ENCODE data around the gene USP17L15. TPM values are rescaled to one million over a fixed set of nuclear protein-coding genes. Genes with fewer than 3 reads are reported as not detected.
"Not testable (repeated sequence)": the region's sequence is repeated elsewhere in the genome, so short reads cannot be mapped to it uniquely, and the experiment has no call there.

Gene USP17L15, protein sequence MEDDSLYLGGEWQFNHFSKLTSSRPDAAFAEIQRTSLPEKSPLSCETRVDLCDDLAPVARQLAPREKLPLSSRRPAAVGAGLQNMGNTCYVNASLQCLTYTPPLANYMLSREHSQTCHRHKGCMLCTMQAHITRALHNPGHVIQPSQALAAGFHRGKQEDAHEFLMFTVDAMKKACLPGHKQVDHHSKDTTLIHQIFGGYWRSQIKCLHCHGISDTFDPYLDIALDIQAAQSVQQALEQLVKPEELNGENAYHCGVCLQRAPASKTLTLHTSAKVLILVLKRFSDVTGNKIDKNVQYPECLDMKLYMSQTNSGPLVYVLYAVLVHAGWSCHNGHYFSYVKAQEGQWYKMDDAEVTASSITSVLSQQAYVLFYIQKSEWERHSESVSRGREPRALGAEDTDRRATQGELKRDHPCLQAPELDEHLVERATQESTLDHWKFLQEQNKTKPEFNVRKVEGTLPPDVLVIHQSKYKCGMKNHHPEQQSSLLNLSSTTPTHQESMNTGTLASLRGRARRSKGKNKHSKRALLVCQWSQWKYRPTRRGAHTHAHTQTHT
- total RNA-seq (2021; ENCODE audit: unreplicated experiment) (not detected), Bru-seq, nascent RNA (not detected), BruChase-seq, experiment 1, labeled RNA remaining after a 6-hour chase (not detected), BruChase-seq, experiment 2, labeled RNA remaining after a 2-hour chase (not detected)
- not detected in 2 replicates for polyA plus RNA-seq (2012)
- long read RNA-seq, result 0 reads

DNA sequence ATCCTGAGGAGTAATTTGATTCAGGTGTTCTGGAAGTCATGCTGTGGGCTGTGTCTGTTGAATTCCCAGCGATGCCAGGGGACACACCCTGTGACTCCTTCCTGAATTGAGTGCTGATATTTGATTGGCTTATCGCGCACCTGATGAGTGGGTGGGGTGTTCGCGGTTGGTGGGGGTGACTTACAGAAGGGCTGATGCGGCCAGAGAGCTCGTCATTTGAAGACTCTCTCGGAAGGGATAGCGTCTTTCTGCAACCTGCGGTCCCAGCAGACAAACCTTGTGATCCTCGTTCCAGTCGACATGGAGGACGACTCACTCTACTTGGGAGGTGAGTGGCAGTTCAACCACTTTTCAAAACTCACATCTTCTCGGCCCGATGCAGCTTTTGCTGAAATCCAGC is at the start of gene USP17L15:
Gene USP17L15, plus strand, starts transcription at position 301 of the 400 bp plus-strand sequence. Its CDS starts 0 bp downstream, at position 301.
- POLR2A ChIA-PET; H3K9me2 ChIP-seq (ENCODE audit: insufficient read depth); H3K4me1 ChIP-seq (ENCODE audit: control insufficient read depth in 1 of 2, insufficient read depth in 2 of 2, low read length in 2 of 2); ATAC-seq; H2AFZ ChIP-seq (ENCODE audit: low read depth, low read length, poor library complexity, severe bottlenecking); intact Hi-C loops (cut with micrococcal nuclease); H3K36me3 ChIP-seq (ENCODE audit: control insufficient read depth in 1 of 2, insufficient read depth in 2 of 2, low read length in 2 of 2); H3K9me3 ChIP-seq (ENCODE audit: control insufficient read depth in 1 of 2, insufficient read depth in 1 of 2, low read depth in 1 of 2, low read length in 2 of 2); H3K9ac ChIP-seq (ENCODE audit: low read length); H3K27ac ChIP-seq (ENCODE audit: low read depth, low read length); BruUV-seq (replicated peaks); H4K20me1 ChIP-seq (ENCODE audit: insufficient read depth); H3K4me2 ChIP-seq (ENCODE audit: low read length); CTCF ChIA-PET; H3K4me3 ChIP-seq (replicated peaks in 1 of 2; ENCODE audit: low read depth in 1 of 2, low read length in 2 of 2); H3K79me2 ChIP-seq (ENCODE audit: insufficient read depth, low read length); DNase-seq (ENCODE audit: low read depth, low spot score); H3K27me3 ChIP-seq (ENCODE audit: insufficient read depth, low read length); RAD21 ChIA-PET (ENCODE audit: low non-redundant PET in 1 of 2, low total read pairs in 2 of 2, uncharacterized antibody in 2 of 2, unreplicated experiment in 2 of 2): not testable (repeated sequence)

DNA sequence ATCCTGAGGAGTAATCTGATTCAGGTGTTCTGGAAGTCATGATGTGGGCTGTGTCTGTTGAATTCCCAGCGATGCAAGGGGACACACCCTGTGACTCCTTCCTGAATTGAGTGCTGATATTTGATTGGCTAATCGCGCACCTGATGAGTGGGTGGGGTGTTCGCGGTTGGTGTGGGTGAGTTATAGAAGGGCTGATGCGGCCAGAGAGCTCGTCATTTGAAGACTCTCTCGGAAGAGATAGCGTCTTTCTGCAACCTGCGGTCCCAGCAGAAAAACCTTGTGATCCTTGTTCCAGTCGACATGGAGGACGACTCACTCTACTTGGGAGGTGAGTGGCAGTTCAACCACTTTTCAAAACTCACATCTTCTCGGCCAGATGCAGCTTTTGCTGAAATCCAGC is 23.8 kb upstream of the USP17L15 start, which contains the start of gene USP17L10:
Gene USP17L10, plus strand, starts transcription at position 301 of the 400 bp plus-strand sequence. Its CDS starts 0 bp downstream, at position 301.
- POLR2A ChIA-PET; H3K9ac ChIP-seq (ENCODE audit: low read length); H3K9me3 ChIP-seq (ENCODE audit: control insufficient read depth in 1 of 2, insufficient read depth in 1 of 2, low read depth in 1 of 2, low read length in 2 of 2); DNase-seq (ENCODE audit: low read depth, low spot score); H3K27ac ChIP-seq (ENCODE audit: low read depth, low read length); H3K79me2 ChIP-seq (ENCODE audit: insufficient read depth, low read length); H3K4me3 ChIP-seq (replicated peaks in 1 of 2; ENCODE audit: low read depth in 1 of 2, low read length in 2 of 2); H2AFZ ChIP-seq (ENCODE audit: low read depth, low read length, poor library complexity, severe bottlenecking); ATAC-seq; BruUV-seq (replicated peaks); intact Hi-C loops (cut with micrococcal nuclease); H3K9me2 ChIP-seq (ENCODE audit: insufficient read depth); H3K27me3 ChIP-seq (ENCODE audit: insufficient read depth, low read length); H3K4me2 ChIP-seq (ENCODE audit: low read length); H3K36me3 ChIP-seq (ENCODE audit: control insufficient read depth in 1 of 2, insufficient read depth in 2 of 2, low read length in 2 of 2); RAD21 ChIA-PET (ENCODE audit: low non-redundant PET in 1 of 2, low total read pairs in 2 of 2, uncharacterized antibody in 2 of 2, unreplicated experiment in 2 of 2); CTCF ChIA-PET; H3K4me1 ChIP-seq (ENCODE audit: control insufficient read depth in 1 of 2, insufficient read depth in 2 of 2, low read length in 2 of 2); H4K20me1 ChIP-seq (ENCODE audit: insufficient read depth): not testable (repeated sequence)

DNA sequence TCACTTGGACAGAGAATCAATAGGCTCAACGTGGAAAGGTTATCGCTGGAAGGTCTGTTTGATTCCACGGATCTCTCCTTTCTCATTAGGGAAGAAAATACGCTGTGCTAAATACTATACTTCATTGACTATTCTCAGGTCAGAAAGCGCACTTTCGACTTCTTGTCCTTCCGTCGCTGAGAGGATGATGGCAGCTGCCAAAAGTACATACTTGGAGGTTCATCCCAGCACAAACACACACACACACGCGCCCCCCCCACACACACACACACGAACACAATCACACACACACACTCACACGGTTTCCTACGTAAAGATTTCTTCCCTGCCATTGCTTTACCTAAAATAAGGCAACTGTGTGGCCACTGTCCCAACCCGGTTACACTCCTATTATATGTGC is 19.5 kb upstream of the USP17L15 start:
- H3K9ac ChIP-seq (ENCODE audit: low read length); CTCF ChIA-PET; POLR2A ChIA-PET; RAD21 ChIA-PET (ENCODE audit: low non-redundant PET in 1 of 2, low total read pairs in 2 of 2, uncharacterized antibody in 2 of 2, unreplicated experiment in 2 of 2); H3K4me2 ChIP-seq (ENCODE audit: low read length); H3K36me3 ChIP-seq (ENCODE audit: control insufficient read depth in 1 of 2, insufficient read depth in 2 of 2, low read length in 2 of 2); H2AFZ ChIP-seq (ENCODE audit: low read depth, low read length, poor library complexity, severe bottlenecking); H3K27ac ChIP-seq (ENCODE audit: low read depth, low read length); intact Hi-C loops (cut with micrococcal nuclease); DNase-seq (ENCODE audit: low read depth, low spot score); H4K20me1 ChIP-seq (ENCODE audit: insufficient read depth); H3K79me2 ChIP-seq (ENCODE audit: insufficient read depth, low read length); H3K4me3 ChIP-seq (replicated peaks in 1 of 2; ENCODE audit: low read depth in 1 of 2, low read length in 2 of 2); H3K4me1 ChIP-seq (ENCODE audit: control insufficient read depth in 1 of 2, insufficient read depth in 2 of 2, low read length in 2 of 2); H3K27me3 ChIP-seq (ENCODE audit: insufficient read depth, low read length); H3K9me2 ChIP-seq (ENCODE audit: insufficient read depth); H3K9me3 ChIP-seq (ENCODE audit: control insufficient read depth in 1 of 2, insufficient read depth in 1 of 2, low read depth in 1 of 2, low read length in 2 of 2); ATAC-seq; BruUV-seq (replicated peaks): not testable (repeated sequence)

DNA sequence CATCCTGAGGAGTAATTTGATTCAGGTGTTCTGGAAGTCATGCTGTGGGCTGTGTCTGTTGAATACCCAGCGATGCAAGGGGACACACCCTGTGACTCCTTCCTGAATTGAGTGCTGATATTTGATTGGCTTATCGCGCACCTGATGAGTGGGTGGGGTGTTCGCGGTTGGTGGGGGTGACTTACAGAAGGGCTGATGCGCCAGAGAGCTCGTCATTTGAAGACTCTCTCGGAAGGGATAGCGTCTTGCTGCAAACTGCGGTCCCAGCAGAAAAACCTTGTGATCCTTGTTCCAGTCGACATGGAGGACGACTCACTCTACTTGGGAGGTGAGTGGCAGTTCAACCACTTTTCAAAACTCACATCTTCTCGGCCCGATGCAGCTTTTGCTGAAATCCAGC is 19.1 kb upstream of the USP17L15 start, which contains the start of gene USP17L11:
Gene USP17L11, plus strand, starts transcription at position 301 of the 400 bp plus-strand sequence. Its CDS starts 0 bp downstream, at position 301.
- H3K9ac ChIP-seq (ENCODE audit: low read length); POLR2A ChIA-PET; H3K27me3 ChIP-seq (ENCODE audit: insufficient read depth, low read length); H3K27ac ChIP-seq (ENCODE audit: low read depth, low read length); H3K9me3 ChIP-seq (ENCODE audit: control insufficient read depth in 1 of 2, insufficient read depth in 1 of 2, low read depth in 1 of 2, low read length in 2 of 2); H3K79me2 ChIP-seq (ENCODE audit: insufficient read depth, low read length); DNase-seq (ENCODE audit: low read depth, low spot score); H2AFZ ChIP-seq (ENCODE audit: low read depth, low read length, poor library complexity, severe bottlenecking); H3K4me1 ChIP-seq (ENCODE audit: control insufficient read depth in 1 of 2, insufficient read depth in 2 of 2, low read length in 2 of 2); H4K20me1 ChIP-seq (ENCODE audit: insufficient read depth); BruUV-seq (replicated peaks); H3K4me3 ChIP-seq (replicated peaks in 1 of 2; ENCODE audit: low read depth in 1 of 2, low read length in 2 of 2); ATAC-seq; H3K4me2 ChIP-seq (ENCODE audit: low read length); CTCF ChIA-PET; intact Hi-C loops (cut with micrococcal nuclease); H3K36me3 ChIP-seq (ENCODE audit: control insufficient read depth in 1 of 2, insufficient read depth in 2 of 2, low read length in 2 of 2); H3K9me2 ChIP-seq (ENCODE audit: insufficient read depth); RAD21 ChIA-PET (ENCODE audit: low non-redundant PET in 1 of 2, low total read pairs in 2 of 2, uncharacterized antibody in 2 of 2, unreplicated experiment in 2 of 2): not testable (repeated sequence)

All from HCT116 (cell line).